HG02798 (cell line): ENCODE results near the gene SUN1.
"Not testable (repeated sequence)": the region's sequence is repeated elsewhere in the genome, so short reads cannot be mapped to it uniquely, and the experiment has no call there.

Source experiments
- ATAC-seq: cut with Tn5 transposase; IDR thresholded peaks from one replicate; pipeline ENCODE4 v1.9.1; 2021; ENCODE audit warnings: mild to moderate bottlenecking; ENCODE audit not compliant: unreplicated experiment, poor library complexity

SUN1 gene

GRCh38 chr7:832167-832967 is at the start of gene SUN1:
Gene SUN1 (plus strand): TSS chr7:832476. CDS start chr7:832525, 49 bp downstream.
- ATAC-seq: peak; percentile 36

DNA sequence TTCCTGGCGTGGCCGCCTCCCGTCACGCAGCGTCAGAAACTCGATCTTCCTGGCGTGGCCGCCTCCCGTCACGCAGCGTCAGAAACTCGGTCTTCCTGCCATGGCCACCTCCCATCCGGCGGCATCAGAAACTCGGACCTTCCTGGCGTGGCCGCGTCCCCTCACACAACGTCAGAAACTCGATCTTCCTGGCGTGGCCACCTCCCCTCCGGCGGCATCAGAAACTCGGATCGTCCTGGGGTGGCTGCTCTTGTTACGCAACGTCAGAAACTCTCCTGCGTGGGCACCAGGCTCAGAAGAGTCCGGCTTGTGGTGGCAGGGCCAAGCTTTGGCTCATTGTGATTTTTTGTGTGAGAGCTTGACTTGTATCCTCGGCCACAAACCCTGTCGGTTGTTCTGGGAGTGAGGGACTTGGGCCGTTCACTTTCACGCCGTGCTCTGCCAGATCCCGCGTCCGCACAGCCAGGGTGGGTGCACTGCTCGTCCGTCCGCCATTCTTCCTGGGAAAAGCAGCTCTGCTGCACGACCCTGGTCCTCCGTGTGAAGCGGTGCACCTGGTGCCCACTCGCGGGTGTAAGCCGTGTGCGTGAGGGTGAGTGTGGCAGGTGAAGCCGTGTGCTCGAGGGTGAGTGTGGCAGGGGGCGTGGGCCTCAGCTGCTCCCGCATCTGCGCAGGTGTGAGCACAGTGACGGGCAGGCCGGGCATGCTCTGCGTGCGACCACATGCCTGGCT is 49.4 kb upstream of the SUN1 start:
- ATAC-seq: no peak

GRCh38 chr7:783556-784490 is 48.5 kb upstream of the SUN1 start:
- no peak for ATAC-seq

DNA sequence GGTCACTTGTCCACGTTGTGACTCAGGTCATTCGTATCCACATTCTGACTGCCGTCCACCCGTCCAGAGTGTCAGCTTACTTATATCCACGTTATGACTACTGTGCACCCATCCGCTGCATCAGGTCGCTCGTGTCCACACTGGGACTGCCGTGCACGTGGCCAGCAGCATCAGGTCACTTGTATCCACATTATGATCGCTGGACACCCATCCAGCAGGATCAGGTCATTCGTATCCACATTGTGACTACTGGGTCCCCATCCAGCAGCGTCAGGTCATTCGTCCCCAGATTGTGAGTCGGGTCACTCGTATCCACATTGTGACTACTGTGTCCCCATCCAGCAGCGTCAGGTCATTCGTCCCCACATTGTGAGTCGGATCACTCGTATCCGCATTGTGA is 47.3 kb upstream of the SUN1 start:
- ATAC-seq: no peak

DNA sequence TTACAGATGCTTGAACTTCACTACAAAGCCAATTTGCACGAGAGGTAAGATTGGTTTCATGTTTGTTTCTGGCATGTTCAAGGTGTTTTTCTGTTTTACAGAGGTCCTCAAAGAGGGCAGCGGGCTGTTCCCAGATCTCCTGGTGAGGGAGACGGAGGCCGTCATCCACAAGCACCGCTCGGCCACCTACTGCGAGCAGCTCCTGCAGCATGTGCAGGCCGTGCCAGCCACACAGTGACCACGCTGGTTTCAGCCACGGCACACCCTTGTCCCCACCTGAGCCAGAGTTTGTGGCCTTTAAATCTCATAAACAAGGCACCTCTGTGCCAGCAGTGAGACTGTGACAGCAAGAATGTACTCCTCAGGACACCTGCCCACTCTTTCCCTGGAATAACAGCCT is 46.9 kb upstream of the SUN1 start:
- no peak for ATAC-seq

DNA sequence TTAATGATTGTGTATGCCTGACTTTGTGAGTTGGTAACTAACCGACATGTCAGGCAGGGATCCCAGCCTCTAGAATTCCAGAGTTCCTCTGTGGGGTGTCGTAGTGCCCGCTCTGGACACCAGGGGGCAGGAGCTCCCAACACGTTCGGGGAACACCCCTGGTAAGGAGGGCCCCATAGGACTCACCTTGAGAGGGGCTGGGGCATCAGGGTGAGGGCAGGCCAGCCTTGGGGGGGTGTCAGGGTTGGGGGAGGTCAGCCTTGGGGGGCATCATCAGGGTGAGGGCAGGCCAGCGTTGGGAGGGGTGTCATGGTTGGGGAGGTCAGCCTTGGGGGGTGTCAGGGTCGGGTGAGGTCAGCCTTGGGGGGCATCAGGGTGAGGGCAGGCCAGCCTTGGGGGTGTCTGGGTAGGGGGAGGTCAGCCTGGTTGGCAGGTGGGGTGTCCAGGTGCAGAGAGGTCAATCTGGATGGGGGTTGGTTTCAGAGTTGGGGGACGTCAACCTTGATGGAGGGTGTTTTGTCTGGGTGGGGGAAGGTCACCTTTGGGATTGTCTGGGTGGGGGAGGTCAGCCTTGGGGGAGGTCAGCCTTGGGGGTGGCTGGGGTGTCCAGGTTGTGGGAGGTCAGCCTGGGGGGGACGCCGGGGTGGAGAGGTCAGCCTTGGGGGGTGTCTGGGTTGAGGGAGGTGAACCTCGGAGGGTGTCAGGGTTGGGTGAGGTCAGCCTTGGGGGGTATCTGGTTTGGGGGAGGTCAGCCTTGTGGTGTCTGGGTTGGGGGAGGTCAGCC is 45.6 kb upstream of the SUN1 start:
- ATAC-seq: no peak

GRCh38 chr7:787332-788240 is 44.7 kb upstream of the SUN1 start:
- no peak for ATAC-seq

DNA sequence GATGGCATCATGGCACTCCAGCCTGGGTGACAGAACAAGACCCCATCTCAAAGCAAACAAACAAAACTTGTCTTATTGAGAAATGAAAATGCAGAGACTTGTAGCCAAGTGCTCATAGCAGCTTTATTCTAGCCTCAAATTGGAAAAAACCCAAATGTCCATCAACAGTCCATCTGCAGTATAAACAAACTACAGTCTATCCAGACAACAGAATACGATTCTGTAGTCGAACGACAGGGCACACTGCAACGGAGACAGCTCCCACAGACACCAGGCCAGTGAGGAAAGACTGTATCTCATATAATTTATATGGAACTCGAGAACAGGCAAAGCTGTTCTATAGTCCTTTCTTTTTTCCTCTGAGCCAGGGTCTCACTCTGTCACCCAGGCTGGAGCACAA is 40.8 kb upstream of the SUN1 start:
- ATAC-seq: no peak

GRCh38 chr7:794207-794606 is 38.1 kb upstream of the SUN1 start:
- ATAC-seq: no peak

DNA sequence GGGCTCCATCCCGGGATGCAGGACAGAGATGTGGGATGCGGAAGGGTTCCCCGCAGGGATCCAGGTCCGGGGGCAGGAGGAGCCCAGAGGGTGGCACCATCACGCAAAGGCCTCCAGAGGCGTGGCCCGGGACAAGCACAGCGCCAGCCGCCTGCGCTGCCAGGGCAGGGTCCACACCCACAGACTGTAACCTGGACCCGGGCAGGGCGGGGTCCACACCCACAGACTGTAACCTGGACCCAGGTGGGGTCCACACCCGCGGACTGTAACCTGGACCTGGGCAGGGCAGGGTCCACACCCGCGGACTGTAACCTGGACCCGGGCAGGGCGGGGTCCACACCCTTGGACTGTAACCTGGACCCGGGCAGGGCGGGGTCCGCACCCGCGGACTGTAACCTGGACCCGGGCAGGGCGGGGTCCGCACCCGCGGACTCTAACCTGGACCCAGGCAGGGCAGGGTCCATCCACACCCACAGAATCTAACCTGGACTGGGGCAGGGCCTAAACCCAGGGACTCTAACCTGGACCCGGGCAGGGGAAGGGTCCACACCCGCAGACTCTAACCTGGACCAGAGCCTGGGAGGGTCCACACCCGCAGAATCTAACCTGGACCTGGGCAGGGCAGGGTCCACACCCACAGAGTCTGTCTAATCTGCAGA is 37.5 kb upstream of the SUN1 start:
- ATAC-seq: no peak

DNA sequence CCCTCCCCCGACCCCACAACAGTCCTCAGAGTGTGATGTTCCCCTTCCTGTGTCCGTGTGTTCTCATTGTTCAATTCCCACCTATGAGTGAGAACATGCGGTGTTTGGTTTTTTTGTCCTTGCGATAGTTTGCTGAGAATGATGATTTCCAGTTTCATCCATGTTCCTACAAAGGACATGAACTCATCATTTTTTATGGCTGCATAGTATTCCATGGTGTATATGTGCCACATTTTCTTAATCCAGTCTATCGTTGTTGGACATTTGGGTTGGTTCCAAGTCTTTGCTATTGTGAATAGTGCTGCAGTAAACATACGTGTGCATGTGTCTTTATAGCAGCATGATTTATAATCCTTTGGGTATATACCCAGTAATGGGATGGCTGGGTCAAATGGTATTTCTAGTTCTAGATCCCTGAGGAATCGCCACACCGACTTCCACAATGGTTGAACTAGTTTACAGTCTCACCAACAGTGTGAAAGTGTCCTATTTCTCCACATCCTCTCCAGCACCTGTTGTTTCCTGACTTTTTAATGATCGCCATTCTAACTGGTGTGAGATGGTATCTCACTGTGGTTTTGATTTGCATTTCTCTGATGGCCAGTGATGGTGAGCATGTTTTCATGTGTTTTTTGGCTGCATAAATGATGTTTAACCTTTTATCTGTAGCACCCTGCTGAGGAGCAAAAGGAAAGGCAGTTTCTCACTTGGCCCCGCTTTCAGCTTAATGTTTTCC is 35.7 kb upstream of the SUN1 start:
- ATAC-seq: not testable (repeated sequence)

DNA sequence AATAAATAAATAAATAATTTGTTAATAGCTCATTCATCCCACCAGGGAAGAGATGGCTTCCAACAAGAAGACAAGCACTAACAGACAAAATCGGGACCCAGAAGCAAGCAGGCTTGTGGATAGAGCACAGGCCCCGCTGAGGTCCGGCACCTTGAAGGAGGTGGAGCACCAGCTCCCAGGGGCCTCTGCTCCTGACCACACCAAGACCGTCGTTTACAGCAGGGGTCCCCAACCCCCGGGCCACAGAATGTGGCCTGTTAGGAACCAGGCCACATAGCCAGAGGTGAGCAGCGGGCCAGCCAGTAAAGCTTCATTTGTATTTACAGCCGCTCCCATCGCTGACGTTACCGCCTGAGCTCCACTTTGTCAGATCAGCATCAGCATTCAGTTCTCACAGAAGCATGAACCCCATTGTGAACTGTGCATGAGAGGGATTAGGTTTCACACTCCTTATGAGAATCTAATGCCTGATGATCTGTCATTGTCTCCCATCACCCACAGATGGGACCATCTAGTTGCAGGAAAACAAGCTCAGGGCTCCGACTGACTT is 33.3 kb upstream of the SUN1 start:
- no peak for ATAC-seq

DNA sequence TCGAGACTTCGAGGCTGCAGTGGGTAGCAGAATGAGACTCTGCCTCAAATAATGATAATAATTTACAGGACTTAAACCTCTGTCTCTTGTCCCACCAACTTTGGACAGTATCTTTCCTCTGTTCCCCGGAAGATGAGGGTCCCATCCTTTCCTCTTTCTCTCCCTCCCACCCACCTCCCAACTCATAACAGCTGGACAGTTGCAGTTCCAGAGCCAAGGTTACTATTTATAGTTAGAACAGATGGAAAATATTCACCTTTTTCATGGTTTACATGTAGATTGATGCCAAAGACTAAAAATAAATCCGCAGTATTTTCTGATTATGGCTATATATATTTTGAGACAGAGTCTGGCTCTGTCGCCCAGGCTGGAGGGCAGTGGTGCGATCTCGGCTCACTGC is 31.6 kb upstream of the SUN1 start:
- ATAC-seq: no peak

GRCh38 chr7:801351-801750 is 30.9 kb upstream of the SUN1 start:
- ATAC-seq: not testable (repeated sequence)

GRCh38 chr7:801940-802381 is 30.3 kb upstream of the SUN1 start:
- ATAC-seq: no peak

DNA sequence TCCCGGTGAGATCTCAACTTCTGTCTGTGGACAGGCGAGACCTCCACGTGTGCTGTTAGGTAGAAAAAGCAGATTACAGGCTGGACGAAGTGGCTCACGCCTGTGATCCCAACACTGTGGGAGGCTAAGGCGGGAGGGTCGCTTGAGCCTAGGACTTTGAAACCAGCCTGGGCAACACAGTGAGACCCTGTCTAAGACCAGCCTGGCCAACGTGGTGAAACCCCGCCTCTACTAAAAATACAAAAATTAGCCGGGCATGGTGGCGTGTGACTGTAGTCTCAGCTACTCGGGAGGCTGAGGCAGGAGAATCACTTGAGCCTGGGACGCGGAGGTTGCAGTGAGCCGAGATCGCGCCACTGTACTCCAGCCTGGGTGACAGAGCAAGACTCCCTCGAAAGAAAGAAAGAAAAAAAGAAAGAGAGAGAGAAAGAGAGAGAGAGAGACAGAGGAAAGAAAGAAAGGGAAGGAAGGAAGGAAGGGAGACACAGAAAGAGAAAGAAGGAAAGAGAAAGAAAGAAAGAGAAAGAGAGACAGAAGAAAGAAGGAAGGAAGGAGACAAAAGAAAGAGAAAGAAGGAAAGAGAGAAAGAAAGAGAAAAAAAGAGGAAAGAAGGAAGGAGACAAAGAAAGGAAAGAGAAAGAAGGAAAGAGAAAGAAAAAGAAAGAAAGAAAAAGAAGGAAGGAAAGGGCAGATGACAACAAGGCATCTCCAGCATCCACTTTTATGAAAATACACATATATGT is 29.6 kb upstream of the SUN1 start:
- ATAC-seq: no peak

GRCh38 chr7:803243-803635 is 29.0 kb upstream of the SUN1 start:
- ATAC-seq: no peak
